ENCODE measurements around the gene SGO1. TPM values are rescaled to one million over a fixed set of nuclear protein-coding genes. Genes with fewer than 3 reads are reported as not detected.

The SGO1 gene
- total and polyA plus RNA-seq, 10 donors, result 1.9 to 5.7 (median 3.1) TPM

DNA sequence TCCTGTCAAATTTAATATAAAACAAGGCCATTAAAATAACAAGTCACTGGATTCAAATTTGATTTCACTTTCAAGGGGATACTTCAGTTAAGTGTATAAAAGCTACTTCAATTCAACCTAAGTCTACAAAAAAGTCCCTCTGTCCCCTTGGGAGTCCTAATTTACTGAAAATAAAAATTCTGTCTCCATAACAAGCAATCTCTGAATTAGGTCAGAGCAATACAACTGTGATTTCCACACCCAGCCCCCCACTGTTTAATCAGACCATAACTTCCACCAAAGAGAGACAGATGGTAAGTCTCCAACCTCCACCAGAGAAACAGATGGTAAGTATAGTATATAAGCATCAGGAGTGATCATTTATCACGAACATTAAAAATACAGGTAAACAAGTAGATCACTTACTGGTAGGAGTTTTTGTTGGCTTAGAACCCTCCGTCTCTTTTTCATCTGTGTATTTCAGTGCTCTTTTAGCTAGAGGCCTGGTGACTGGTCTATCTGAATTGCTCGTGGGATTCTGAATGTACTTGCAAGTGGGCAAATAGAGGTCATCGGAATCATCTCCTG, 12.1 kb downstream of the SGO1 start:
- H3K4me1 ChIP-seq, result no peaks in the 10 kb centered on the region
- intact Hi-C loops (cut with DNase I; ENCODE audit: low total_unique reads), result no loop called here
- no peaks in the 10 kb centered on the region for H3K9me3 ChIP-seq
- no peak overlapping the region for H3K4me3 ChIP-seq
- TF ChIP-seq POLR2A (IDR thresholded peaks at IDR 0.05), result no peak
- TF ChIP-seq, protein P1, sequence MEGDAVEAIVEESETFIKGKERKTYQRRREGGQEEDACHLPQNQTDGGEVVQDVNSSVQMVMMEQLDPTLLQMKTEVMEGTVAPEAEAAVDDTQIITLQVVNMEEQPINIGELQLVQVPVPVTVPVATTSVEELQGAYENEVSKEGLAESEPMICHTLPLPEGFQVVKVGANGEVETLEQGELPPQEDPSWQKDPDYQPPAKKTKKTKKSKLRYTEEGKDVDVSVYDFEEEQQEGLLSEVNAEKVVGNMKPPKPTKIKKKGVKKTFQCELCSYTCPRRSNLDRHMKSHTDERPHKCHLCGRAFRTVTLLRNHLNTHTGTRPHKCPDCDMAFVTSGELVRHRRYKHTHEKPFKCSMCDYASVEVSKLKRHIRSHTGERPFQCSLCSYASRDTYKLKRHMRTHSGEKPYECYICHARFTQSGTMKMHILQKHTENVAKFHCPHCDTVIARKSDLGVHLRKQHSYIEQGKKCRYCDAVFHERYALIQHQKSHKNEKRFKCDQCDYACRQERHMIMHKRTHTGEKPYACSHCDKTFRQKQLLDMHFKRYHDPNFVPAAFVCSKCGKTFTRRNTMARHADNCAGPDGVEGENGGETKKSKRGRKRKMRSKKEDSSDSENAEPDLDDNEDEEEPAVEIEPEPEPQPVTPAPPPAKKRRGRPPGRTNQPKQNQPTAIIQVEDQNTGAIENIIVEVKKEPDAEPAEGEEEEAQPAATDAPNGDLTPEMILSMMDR (IDR thresholded peaks at IDR 0.05 in 8 of 11, conservative IDR thresholded peaks at IDR 0.05 in 3 of 11), result no peak
- no peak for TF ChIP-seq POLR2AphosphoS5 (IDR thresholded peaks at IDR 0.05)
- no peak for DNase-seq
- no peaks in the 10 kb centered on the region for H3K27me3 ChIP-seq (replicated peaks in 1 of 7)
- H3K36me3 ChIP-seq, result peaks cover 0 to 50% (median 0%) of the 10 kb centered on the region in 6 donors
- no peak overlapping the region for H3K27ac ChIP-seq
- 89 to 97% (median 95%) methylated on average over 4 of the region's 4 CpGs for WGBS, 5 donors

DNA sequence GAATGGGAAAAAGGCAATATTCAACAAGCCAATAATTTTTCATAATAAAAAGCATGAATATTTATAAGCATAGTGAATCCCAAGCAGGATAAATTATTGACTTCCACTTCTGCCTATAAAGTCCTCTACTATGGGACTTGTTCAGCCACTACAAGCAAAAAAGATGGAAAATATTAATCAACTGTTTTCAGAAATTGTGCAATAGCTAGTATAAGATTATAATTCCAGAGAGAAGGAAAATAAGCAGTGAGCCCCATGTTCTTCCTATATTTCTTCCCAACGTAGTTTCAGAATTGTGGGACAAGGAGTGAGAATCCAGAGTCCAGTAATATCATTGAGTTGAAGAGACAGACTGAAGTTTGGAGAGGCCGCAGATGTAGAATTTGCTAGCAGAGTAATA, 24.3 kb downstream of the SGO1 start:
- intact Hi-C loops (cut with DNase I; ENCODE audit: low total_unique reads), result no loop called here
- no peak overlapping the region for H3K27ac ChIP-seq
- WGBS, 5 donors, result 95 to 100% (median 100%) methylated on average over 2 of the region's 2 CpGs

DNA sequence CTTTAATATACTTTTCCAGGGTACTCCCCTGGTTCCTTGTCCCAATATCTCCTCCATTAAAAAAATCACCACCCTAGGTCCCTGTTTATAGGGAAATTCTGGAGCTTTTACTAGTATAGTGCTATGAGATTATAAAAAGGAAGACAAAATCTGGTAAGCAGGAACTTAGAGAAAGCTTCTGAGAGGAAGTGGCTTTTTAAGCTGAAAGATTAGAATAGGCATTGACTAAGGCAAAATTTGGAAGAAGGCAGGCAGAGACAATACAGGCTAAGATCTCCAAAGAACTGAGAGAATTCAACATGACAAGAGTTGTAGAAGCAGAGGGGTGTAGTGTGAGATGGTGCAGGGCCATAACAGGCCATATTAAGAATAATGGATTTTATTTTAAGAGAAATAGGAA, 25.8 kb downstream of the SGO1 start:
- no peak overlapping the region for H3K4me3 ChIP-seq

More for the DNA sequence above, 24.3 kb downstream of the SGO1 start:
- no peaks in the 10 kb centered on the region for H3K27me3 ChIP-seq (replicated peaks in 1 of 7)
- DNase-seq, result no peak
- H3K4me1 ChIP-seq, result peaks cover 11 to 36% (median 16%) of the 10 kb centered on the region in 6 donors
- no peak overlapping the region for H3K4me3 ChIP-seq
- peaks cover 0 to 26% (median 0%) of the 10 kb centered on the region in 6 donors for H3K36me3 ChIP-seq
- H3K9me3 ChIP-seq, result no peaks in the 10 kb centered on the region
- TF ChIP-seq POLR2AphosphoS5 (IDR thresholded peaks at IDR 0.05) (no peak), POLR2A (IDR thresholded peaks at IDR 0.05) (no peak)
- TF ChIP-seq, protein P1 (IDR thresholded peaks at IDR 0.05 in 8 of 11, conservative IDR thresholded peaks at IDR 0.05 in 3 of 11), result no peak

DNA sequence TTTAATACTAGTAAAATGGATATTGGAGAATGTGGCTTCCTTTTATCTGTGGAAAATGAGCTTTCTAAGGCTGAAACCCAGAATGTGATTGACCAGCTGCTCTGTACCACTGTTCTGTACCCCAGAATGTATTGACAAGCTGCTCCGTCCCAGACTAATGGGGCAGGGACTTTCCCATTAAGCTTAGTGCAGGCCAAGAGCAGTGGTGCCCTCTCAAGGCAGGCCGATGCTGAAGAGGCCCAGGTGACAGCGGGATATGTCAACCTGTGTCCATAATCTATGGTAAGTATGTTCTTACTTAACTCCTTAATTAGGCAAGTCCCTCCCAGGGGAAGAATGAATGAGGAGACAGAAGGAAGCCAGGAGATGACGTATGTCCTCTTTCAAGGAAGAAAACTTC, 31.1 kb downstream of the SGO1 start:
- DNase-seq, result no peak
- Histone ChIP-seq H3K4me1 (peaks cover under 1 to 7% (median 3%) of the 10 kb centered on the region in 6 donors), H3K9me3 (no peaks in the 10 kb centered on the region), H3K4me3 (no peak overlapping the region), H3K27ac (no peak overlapping the region), H3K27me3 (replicated peaks in 1 of 7) (no peaks in the 10 kb centered on the region), H3K36me3 (peaks cover 0 to 85% (median 16%) of the 10 kb centered on the region in 6 donors)
- WGBS, 5 donors, result 91 to 95% (median 94%) methylated on average over 4 of the region's 4 CpGs
- TF ChIP-seq POLR2AphosphoS5 (IDR thresholded peaks at IDR 0.05), result peak in 1 of 3 donors; percentile 4
- TF ChIP-seq, protein P1 (IDR thresholded peaks at IDR 0.05 in 8 of 11, conservative IDR thresholded peaks at IDR 0.05 in 3 of 11), result no peak
- intact Hi-C loops (cut with DNase I; ENCODE audit: low total_unique reads), result no loop called here

More for the DNA sequence above, 25.8 kb downstream of the SGO1 start:
- intact Hi-C loops (cut with DNase I; ENCODE audit: low total_unique reads), result no loop called here
- DNase-seq, result no peak
- TF ChIP-seq, protein P1 (IDR thresholded peaks at IDR 0.05 in 8 of 11, conservative IDR thresholded peaks at IDR 0.05 in 3 of 11), result no peak
- no peak for TF ChIP-seq POLR2AphosphoS5 (IDR thresholded peaks at IDR 0.05)
- no peak for TF ChIP-seq POLR2A (IDR thresholded peaks at IDR 0.05)
- peak overlapping the region in 6 of 8 donors; percentile 8 to 58 (median 28) for H3K27ac ChIP-seq
- no peaks in the 10 kb centered on the region for H3K27me3 ChIP-seq (replicated peaks in 1 of 7)
- H3K36me3 ChIP-seq, result peaks cover 0 to 38% (median 0%) of the 10 kb centered on the region in 6 donors
- H3K4me1 ChIP-seq, result peaks cover 11 to 35% (median 16%) of the 10 kb centered on the region in 6 donors
- H3K9me3 ChIP-seq, result no peaks in the 10 kb centered on the region
